Right lobe of liver (tissue), 4 donors: ENCODE results near the gene TFEC.

Experiments used
- POLR2A ChIP-seq: fragments of 450-650 bp; IDR thresholded peaks from one replicate; pipeline ENCODE4 v1.6.1; 2017; ENCODE audit warnings: antibody characterized with exemption, mild to moderate bottlenecking
- TF ChIP-seq, protein P1 (sequence below), 4 donors: fragments of 200-600 bp in 3 of 4; fragments of 450-650 bp in 1 of 4; IDR thresholded peaks; one replicate each; pipeline versions ENCODE4 v1.5.1 to v1.8.0; 2016 to 2022; ENCODE audit warnings: antibody characterized with exemption in 4 of 4, mild to moderate bottlenecking in 2 of 4
- donor health status: DM: no; HTN: no; CAD: no.
- donor health status: DM: no; HTN: no; CAD: no.
- donor health status: DM: no; HTN: yes; CAD: no.

- TF ChIP-seq, protein P1, sequence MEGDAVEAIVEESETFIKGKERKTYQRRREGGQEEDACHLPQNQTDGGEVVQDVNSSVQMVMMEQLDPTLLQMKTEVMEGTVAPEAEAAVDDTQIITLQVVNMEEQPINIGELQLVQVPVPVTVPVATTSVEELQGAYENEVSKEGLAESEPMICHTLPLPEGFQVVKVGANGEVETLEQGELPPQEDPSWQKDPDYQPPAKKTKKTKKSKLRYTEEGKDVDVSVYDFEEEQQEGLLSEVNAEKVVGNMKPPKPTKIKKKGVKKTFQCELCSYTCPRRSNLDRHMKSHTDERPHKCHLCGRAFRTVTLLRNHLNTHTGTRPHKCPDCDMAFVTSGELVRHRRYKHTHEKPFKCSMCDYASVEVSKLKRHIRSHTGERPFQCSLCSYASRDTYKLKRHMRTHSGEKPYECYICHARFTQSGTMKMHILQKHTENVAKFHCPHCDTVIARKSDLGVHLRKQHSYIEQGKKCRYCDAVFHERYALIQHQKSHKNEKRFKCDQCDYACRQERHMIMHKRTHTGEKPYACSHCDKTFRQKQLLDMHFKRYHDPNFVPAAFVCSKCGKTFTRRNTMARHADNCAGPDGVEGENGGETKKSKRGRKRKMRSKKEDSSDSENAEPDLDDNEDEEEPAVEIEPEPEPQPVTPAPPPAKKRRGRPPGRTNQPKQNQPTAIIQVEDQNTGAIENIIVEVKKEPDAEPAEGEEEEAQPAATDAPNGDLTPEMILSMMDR (IDR thresholded peaks at IDR 0.05): no peak
- TF ChIP-seq POLR2A: no peak
Measured at GRCh38 chr7:116032886-116033285, 2.3 kb upstream of the TFEC start.
